Panc1 (cell line): ENCODE data around the gene GOSR1. TPM values are rescaled to one million over a fixed set of nuclear protein-coding genes. Genes with fewer than 3 reads are reported as not detected.
"Not testable (repeated sequence)": the region's sequence is repeated elsewhere in the genome, so short reads cannot be mapped to it uniquely, and the experiment has no call there.

Experiments used
- ATAC-seq: fragments of 200-7000 bp; cut with Tn5 transposase; 2 replicates; pipeline ENCODE4 v1.9.1; 2020; ENCODE audit warnings: mild to moderate bottlenecking, moderate library complexity
- BruUV-seq: library from RNA; stranded (reverse); fragments of 400-500 nt; replicated peaks from 2 replicates; lab custom pipeline; 2021; lab: Mats Ljungman, UMichigan
- CTCF ChIA-PET: fragments of 300-600 bp; sonication (Branson Sonifier 250); formaldehyde crosslinking; loops from one replicate; lab custom pipeline; 2022; ENCODE audit warnings: antibody characterized with exemption; lab: Charles Lee
- POLR2A ChIA-PET: fragments of 300-600 bp; sonication (Branson Sonifier 250); formaldehyde crosslinking; loops from one replicate; lab custom pipeline; 2022; ENCODE audit warnings: antibody characterized with exemption; lab: Charles Lee
- DNase-seq: peaks from one replicate; pipeline ENCODE4 v3.0.0-alpha.2; 2010; ENCODE audit warnings: low read depth, low spot score
- H3K27ac ChIP-seq: 2 replicates; pipeline ENCODE4 v1.5.1; 2011; ENCODE audit warnings: mild to moderate bottlenecking, low read length, inconsistent platforms
- H3K27me3 ChIP-seq: fragments of 200-500 bp; sonication (Bioruptor generic); 2 replicates; pipeline ENCODE4 v1.6.0; 2014; ENCODE audit warnings: low read length, inconsistent platforms; ENCODE audit not compliant: control insufficient read depth, insufficient read depth
- H3K36me3 ChIP-seq: fragments of 200-500 bp; sonication (Bioruptor generic); 2 replicates; pipeline ENCODE4 v1.5.1; 2014; ENCODE audit warnings: inconsistent platforms, mild to moderate bottlenecking, low read length, moderate library complexity; ENCODE audit not compliant: control insufficient read depth, insufficient read depth
- H3K4me1 ChIP-seq: 2 replicates; pipeline ENCODE4 v1.5.1; 2011; ENCODE audit warnings: inconsistent platforms, mild to moderate bottlenecking, low read length, moderate library complexity; ENCODE audit not compliant: control insufficient read depth, insufficient read depth
- H3K4me3 ChIP-seq, 2 experiments: 2 replicates each; pipeline ENCODE4 v1.5.1; 2011 to 2012; ENCODE audit warnings: low read depth in 2 of 2, low read length in 2 of 2, mild to moderate bottlenecking in 2 of 2, inconsistent platforms in 1 of 2, moderate library complexity in 1 of 2
- H3K9me3 ChIP-seq: fragments of 200-500 bp; sonication (Bioruptor generic); 2 replicates; pipeline ENCODE4 v1.5.1; 2014; ENCODE audit warnings: low read depth, mild to moderate bottlenecking, inconsistent platforms, low read length, moderate library complexity; ENCODE audit not compliant: control insufficient read depth, insufficient read depth
- POLR2AphosphoS5 ChIP-seq: IDR thresholded peaks from 2 replicates; pipeline ENCODE4 v1.6.1; 2012; ENCODE audit warnings: mild to moderate bottlenecking, low read depth, low read length, moderate library complexity
- SIN3A ChIP-seq: IDR thresholded peaks from 2 replicates; pipeline ENCODE4 v1.6.1; 2012; ENCODE audit warnings: low read depth, mild to moderate bottlenecking, low read length, moderate library complexity, borderline replicate concordance; ENCODE audit not compliant: insufficient read depth
- TCF7L2 ChIP-seq: IDR thresholded peaks from 2 replicates; pipeline ENCODE4 v1.6.1; 2011; ENCODE audit warnings: mild to moderate bottlenecking, low read depth, low read length, inconsistent platforms
- in situ Hi-C: cut with HindIII; loops from 2 replicates; pipeline ENCODE4 v1.10.0; 2016; ENCODE audit warnings: low sequenced_read_pairs, low pct_unique_long_range_greater_than_20kb
- intact Hi-C: fragments of 100-400 bp; cut with micrococcal nuclease; formaldehyde crosslinking; loops from one replicate; pipeline ENCODE4 v1.10.0; 2022; ENCODE audit not compliant: unreplicated experiment
- total RNA-seq: library from RNA; stranded (reverse); gene quantifications from one replicate; pipeline ENCODE4 v1.2.1, GENCODE V29; 2021; ENCODE audit not compliant: unreplicated experiment
- TF ChIP-seq, protein P1 (sequence below), 2 experiments: IDR thresholded peaks; 2 replicates each; pipeline ENCODE4 v1.6.1; 2011 to 2012; ENCODE audit warnings: low read depth in 2 of 2, control low read depth in 1 of 2, low read length in 1 of 2, mild to moderate bottlenecking in 1 of 2, moderate library complexity in 1 of 2; ENCODE audit not compliant: insufficient read depth in 1 of 2
- TF ChIP-seq, protein P2 (sequence below): fragments of 450-650 bp; IDR thresholded peaks from 2 replicates; pipeline ENCODE4 v1.5.1; 2017; ENCODE audit warnings: mild to moderate bottlenecking

GOSR1 gene
- total RNA-seq, 1 experiment from 2014 or later, result 68.0 TPM

DNA sequence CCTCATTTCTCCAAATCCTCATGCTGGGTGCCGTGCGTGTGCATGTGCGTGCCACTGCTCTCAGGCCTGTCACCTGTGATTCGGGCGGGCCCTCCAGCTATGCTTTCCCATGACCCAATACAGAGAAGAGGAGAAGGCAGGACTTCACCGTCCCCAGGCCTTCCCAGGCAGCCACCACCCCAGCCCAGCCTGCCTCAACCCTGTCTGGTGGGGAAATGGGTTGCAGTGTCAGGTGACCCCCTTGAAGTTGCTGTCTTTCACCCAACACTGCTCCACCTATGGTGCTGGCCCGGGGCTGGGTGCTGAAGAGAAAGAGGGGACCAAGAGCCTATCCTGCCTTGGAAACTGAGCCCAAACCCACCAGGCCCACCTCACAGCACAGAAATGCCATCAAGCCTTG lies 94.7 kb downstream of the GOSR1 start:
- no peak for ATAC-seq
- intact Hi-C loops, result no loop called here
- BruUV-seq, result no TSS peak
- no peak overlapping the region for H3K27ac ChIP-seq
- H3K27me3 ChIP-seq, result no peaks in the 10 kb centered on the region
- no peaks in the 10 kb centered on the region for H3K36me3 ChIP-seq
- no peaks in the 10 kb centered on the region for H3K4me1 ChIP-seq
- in situ Hi-C loops, result no loop called here
- ChIA-PET POLR2A (no interaction called here), CTCF (no interaction called here)
- no peak for TF ChIP-seq POLR2AphosphoS5
- no peak for DNase-seq
- no peak overlapping the region for H3K4me3 ChIP-seq
- H3K9me3 ChIP-seq, result no peaks in the 10 kb centered on the region

DNA sequence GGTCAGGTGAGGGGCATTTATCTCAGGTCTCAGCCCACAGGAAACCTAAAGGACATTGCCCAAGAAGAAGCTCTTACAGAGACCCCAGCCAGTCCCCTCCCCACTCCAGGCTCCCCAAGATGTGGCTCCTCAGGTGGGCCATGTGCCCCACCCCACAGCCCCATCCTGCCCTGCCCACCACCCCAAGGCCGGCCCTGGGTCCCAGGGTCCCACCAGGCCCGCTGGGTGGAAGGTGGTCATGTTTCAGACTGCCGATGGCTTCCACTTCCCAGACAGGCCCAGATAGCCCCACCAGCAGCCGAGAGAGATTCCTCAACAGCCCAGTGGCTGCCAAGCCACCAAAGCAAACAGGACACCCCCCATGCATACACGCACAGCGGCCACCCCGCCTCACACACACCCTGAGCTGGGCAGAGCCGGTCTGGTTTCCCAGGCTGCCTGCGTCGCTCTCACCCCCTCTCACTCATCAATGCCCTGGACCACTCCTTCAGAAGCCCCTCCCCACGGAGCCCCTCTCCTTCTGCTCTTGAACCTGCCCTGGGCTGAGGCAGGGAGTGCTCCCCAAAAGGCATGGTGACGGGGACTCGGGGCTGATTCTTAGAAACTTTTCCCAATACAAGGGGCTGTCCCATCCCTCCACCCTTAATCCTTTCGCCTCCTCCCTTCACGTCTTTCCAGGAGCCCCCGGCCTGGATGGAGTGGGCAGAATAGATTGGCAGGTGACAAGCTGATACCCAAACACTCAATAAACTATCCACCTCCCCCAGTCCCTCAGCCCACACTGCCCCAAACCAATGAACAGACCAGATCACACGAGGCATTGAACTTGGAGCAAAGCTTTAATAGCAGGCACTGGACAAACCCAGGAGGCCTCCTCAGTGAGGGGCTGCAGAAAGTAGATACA lies 95.7 kb downstream of the GOSR1 start:
- H3K4me1 ChIP-seq, in situ Hi-C loops, H3K36me3 ChIP-seq, intact Hi-C loops, H3K27me3 ChIP-seq, CTCF ChIA-PET, H3K9me3 ChIP-seq, DNase-seq, BruUV-seq, ATAC-seq, H3K4me3 ChIP-seq, H3K27ac ChIP-seq: not testable (repeated sequence)
- POLR2A ChIA-PET, result interaction anchor here (0.6 kb wide), 1 partner anchor 1909 kb away, joined by 3 read pairs; no protein-coding TSS in a partner anchor

DNA sequence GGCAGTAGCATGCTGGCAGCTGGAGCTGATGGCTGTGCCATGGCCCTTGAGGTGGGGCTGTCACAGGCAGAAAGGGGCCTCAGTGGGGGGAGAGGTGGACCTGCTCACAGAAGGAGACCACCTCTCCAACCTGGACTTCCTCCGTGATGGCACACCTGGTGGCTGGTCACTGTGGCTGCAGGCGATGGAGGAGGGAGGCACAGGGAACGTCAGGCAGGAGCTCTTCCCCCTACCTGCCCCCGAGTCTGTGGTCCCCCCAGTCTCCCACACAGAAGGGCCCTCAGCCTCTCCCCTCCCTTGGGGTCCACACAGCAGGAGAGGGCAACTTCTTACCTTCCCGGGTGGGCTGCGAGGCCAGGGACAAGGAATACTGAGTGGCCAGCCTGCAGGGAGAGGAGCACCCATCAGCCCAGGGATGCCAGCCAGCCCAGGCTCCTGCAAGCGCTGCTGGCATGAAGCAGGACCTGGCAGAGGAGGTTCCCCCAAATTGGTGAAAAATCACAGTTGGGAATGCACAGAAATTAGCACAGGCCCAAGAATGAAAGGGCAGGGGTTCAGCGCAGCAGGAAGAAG lies 96.5 kb downstream of the GOSR1 start:
- intact Hi-C loops (no loop called here), in situ Hi-C loops (no loop called here)
- Histone ChIP-seq H3K36me3 (no peaks in the 10 kb centered on the region), H3K4me3 (no peak overlapping the region), H3K27ac (no peak overlapping the region), H3K27me3 (no peaks in the 10 kb centered on the region), H3K4me1 (no peaks in the 10 kb centered on the region), H3K9me3 (no peaks in the 10 kb centered on the region)
- ATAC-seq, result no peak
- TF ChIP-seq POLR2AphosphoS5 (no peak), SIN3A (no peak), TCF7L2 (no peak)
- TF ChIP-seq, protein P1, sequence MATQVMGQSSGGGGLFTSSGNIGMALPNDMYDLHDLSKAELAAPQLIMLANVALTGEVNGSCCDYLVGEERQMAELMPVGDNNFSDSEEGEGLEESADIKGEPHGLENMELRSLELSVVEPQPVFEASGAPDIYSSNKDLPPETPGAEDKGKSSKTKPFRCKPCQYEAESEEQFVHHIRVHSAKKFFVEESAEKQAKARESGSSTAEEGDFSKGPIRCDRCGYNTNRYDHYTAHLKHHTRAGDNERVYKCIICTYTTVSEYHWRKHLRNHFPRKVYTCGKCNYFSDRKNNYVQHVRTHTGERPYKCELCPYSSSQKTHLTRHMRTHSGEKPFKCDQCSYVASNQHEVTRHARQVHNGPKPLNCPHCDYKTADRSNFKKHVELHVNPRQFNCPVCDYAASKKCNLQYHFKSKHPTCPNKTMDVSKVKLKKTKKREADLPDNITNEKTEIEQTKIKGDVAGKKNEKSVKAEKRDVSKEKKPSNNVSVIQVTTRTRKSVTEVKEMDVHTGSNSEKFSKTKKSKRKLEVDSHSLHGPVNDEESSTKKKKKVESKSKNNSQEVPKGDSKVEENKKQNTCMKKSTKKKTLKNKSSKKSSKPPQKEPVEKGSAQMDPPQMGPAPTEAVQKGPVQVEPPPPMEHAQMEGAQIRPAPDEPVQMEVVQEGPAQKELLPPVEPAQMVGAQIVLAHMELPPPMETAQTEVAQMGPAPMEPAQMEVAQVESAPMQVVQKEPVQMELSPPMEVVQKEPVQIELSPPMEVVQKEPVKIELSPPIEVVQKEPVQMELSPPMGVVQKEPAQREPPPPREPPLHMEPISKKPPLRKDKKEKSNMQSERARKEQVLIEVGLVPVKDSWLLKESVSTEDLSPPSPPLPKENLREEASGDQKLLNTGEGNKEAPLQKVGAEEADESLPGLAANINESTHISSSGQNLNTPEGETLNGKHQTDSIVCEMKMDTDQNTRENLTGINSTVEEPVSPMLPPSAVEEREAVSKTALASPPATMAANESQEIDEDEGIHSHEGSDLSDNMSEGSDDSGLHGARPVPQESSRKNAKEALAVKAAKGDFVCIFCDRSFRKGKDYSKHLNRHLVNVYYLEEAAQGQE (IDR thresholded peaks at IDR 0.05; ENCODE audit: insufficient read depth in 1 of 2, low read depth in 2 of 2, low read length in 1 of 2), result no peak
- TF ChIP-seq, protein P2, sequence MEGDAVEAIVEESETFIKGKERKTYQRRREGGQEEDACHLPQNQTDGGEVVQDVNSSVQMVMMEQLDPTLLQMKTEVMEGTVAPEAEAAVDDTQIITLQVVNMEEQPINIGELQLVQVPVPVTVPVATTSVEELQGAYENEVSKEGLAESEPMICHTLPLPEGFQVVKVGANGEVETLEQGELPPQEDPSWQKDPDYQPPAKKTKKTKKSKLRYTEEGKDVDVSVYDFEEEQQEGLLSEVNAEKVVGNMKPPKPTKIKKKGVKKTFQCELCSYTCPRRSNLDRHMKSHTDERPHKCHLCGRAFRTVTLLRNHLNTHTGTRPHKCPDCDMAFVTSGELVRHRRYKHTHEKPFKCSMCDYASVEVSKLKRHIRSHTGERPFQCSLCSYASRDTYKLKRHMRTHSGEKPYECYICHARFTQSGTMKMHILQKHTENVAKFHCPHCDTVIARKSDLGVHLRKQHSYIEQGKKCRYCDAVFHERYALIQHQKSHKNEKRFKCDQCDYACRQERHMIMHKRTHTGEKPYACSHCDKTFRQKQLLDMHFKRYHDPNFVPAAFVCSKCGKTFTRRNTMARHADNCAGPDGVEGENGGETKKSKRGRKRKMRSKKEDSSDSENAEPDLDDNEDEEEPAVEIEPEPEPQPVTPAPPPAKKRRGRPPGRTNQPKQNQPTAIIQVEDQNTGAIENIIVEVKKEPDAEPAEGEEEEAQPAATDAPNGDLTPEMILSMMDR, result no peak
- CTCF ChIA-PET, result no interaction called here
- no peak for DNase-seq
- POLR2A ChIA-PET, result no interaction called here
- BruUV-seq, result no TSS peak

DNA sequence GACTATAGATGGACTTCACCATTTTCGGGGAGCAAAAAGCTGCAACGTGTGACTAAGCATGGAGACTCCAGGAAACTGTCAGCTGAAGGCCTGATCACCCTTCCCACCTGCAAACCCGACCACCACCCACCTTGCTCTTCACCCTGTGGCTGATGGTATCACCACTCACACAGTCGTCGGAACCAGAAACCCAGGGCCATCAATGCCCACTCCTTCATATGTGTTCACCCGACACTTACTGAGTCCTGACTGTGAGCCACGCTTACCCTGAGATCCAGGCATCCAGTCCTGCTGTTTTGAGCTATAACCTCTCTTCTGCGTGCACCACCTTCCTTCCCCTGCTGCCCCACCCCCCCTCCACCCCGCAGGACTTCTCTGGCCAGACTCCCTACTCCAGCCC lies 97.1 kb downstream of the GOSR1 start:
- H3K27me3 ChIP-seq, POLR2A ChIA-PET, H3K27ac ChIP-seq, H3K9me3 ChIP-seq, intact Hi-C loops, BruUV-seq, H3K36me3 ChIP-seq, in situ Hi-C loops, ATAC-seq, H3K4me3 ChIP-seq, DNase-seq, H3K4me1 ChIP-seq, CTCF ChIA-PET: not testable (repeated sequence)

DNA sequence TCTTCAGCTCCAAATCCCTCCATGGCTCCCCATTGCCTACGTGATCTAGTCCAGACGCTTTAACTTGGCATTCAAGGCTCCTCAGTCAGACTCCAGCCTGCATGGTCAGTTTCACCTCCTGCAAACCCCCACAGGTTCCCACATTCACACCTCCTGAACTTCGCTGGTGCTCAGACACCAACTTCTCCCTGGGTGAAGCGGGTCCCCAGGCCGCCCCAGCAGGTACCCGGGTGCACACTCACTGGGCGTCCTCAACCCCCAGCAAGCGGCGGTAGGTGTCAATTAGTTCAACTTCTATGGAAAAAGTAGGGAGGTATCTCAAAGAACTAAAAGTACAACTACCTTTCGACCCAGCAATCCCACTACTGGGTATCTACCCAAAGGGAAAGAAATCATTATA lies 97.6 kb downstream of the GOSR1 start:
- intact Hi-C loops, H3K4me1 ChIP-seq, in situ Hi-C loops, CTCF ChIA-PET, ATAC-seq, H3K27me3 ChIP-seq, DNase-seq, H3K9me3 ChIP-seq, H3K4me3 ChIP-seq, H3K27ac ChIP-seq, POLR2A ChIA-PET, H3K36me3 ChIP-seq, BruUV-seq: not testable (repeated sequence)
